ENCODE data around the gene MTX1. TPM values are rescaled to one million over a fixed set of nuclear protein-coding genes. Genes with fewer than 3 reads are reported as not detected.

Gene MTX1
- total and polyA plus RNA-seq, 9 of the 15 experiments (the other 6 are each of a cell fraction or from before 2014, with no cell fraction given) = 29.1 to 98.4 (median 66.9) TPM

DNA sequence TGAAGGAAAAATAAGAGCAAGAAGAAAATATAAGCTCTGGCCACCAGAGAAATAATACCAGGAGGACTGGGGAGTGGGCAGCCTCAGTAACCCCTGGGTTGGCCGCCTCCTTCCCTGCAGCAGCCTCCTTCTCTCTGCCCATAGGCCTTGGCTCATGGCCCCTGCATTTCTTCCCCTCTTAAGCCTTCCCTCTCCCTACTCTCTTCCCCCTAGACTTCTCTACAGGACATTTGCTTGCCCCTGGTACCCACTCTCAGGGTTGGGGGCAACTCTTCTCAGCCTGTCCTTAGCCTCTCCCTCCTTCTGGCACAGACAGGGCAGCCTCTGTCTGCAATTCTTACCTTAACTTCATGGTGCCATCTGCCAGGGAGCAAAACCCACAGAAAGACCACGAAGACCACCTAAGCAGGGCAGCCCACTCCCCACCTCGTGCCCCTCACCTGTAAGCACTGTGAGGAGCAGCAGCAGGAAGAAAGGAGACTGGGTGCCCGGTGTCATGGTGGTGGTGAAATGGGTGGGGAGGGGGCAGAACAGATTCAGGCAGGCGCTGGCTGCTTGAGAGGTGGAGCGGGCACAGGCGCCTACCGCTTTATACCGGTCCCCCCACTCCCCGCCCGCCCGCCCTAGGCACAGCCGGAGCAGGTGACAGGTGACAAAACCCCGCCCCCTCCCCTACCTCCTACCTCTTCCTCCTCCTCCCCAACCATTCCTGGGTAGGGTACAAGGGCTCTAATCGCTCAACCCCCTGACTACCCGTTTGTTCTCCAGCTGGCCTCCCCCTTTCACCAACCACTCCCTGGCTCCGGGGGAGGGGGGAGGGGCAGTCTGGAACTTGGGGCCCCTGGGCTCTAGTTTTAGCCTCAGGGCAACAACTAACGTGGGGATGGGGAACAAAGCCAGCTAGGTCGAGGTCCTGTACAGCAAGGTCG is 15.9 kb upstream of the MTX1 start (continued):
- TF ChIP-seq NR2F6 (CRISPR knock-in tag; IDR thresholded peaks at IDR 0.05) (no peak), NUFIP1 (IDR thresholded peaks at IDR 0.05; ENCODE audit: partially characterized antibody) (no peak), HDGF (IDR thresholded peaks at IDR 0.05) (0 out of 2 replicates have a peak, but pooled peaks have one; percentile 31), ZFP1 (CRISPR knock-in tag; IDR thresholded peaks at IDR 0.05) (no peak), DPF2 (IDR thresholded peaks at IDR 0.05) (0 out of 2 replicates have a peak, but pooled peaks have one; percentile 11), ZNF766 (CRISPR knock-in tag; conservative IDR thresholded peaks at IDR 0.05) (peak; percentile 66; the same call in 1 of the 2 replicates), ZNF778 (CRISPR knock-in tag; IDR thresholded peaks at IDR 0.05) (no peak), DIDO1 (tag; IDR thresholded peaks at IDR 0.05; ENCODE audit: low read depth) (no peak), SREBF1 (IDR thresholded peaks at IDR 0.05; ENCODE audit: borderline replicate concordance, low read depth, low read length) (no peak), ZBTB17 (CRISPR knock-in tag; IDR thresholded peaks at IDR 0.05) (no peak), ZEB2 (IDR thresholded peaks at IDR 0.05) (0 out of 2 replicates have a peak, but pooled peaks have one; percentile 13), CSDE1 (IDR thresholded peaks at IDR 0.05) (no peak), NFRKB (IDR thresholded peaks at IDR 0.05; ENCODE audit: low read depth) (peak; percentile 14), RCOR1 (IDR thresholded peaks at IDR 0.05; ENCODE audit: borderline replicate concordance in 1 of 2, low read depth in 2 of 2, low read length in 2 of 2) (0 out of 4 replicates have a peak, but pooled peaks of 1 of the 2 experiments have one; percentile 1)
- TF ChIP-seq, protein P1, sequence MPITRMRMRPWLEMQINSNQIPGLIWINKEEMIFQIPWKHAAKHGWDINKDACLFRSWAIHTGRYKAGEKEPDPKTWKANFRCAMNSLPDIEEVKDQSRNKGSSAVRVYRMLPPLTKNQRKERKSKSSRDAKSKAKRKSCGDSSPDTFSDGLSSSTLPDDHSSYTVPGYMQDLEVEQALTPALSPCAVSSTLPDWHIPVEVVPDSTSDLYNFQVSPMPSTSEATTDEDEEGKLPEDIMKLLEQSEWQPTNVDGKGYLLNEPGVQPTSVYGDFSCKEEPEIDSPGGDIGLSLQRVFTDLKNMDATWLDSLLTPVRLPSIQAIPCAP (CRISPR knock-in tag; IDR thresholded peaks at IDR 0.05; ENCODE audit: borderline replicate concordance) = no peak
- TF ChIP-seq, protein P2, sequence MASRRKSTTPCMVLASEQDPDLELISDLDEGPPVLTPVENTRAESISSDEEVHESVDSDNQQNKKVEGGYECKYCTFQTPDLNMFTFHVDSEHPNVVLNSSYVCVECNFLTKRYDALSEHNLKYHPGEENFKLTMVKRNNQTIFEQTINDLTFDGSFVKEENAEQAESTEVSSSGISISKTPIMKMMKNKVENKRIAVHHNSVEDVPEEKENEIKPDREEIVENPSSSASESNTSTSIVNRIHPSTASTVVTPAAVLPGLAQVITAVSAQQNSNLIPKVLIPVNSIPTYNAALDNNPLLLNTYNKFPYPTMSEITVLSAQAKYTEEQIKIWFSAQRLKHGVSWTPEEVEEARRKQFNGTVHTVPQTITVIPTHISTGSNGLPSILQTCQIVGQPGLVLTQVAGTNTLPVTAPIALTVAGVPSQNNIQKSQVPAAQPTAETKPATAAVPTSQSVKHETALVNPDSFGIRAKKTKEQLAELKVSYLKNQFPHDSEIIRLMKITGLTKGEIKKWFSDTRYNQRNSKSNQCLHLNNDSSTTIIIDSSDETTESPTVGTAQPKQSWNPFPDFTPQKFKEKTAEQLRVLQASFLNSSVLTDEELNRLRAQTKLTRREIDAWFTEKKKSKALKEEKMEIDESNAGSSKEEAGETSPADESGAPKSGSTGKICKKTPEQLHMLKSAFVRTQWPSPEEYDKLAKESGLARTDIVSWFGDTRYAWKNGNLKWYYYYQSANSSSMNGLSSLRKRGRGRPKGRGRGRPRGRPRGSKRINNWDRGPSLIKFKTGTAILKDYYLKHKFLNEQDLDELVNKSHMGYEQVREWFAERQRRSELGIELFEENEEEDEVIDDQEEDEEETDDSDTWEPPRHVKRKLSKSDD (conservative IDR thresholded peaks at IDR 0.05; ENCODE audit: low read length) = no peak
- TF ChIP-seq, protein P3, sequence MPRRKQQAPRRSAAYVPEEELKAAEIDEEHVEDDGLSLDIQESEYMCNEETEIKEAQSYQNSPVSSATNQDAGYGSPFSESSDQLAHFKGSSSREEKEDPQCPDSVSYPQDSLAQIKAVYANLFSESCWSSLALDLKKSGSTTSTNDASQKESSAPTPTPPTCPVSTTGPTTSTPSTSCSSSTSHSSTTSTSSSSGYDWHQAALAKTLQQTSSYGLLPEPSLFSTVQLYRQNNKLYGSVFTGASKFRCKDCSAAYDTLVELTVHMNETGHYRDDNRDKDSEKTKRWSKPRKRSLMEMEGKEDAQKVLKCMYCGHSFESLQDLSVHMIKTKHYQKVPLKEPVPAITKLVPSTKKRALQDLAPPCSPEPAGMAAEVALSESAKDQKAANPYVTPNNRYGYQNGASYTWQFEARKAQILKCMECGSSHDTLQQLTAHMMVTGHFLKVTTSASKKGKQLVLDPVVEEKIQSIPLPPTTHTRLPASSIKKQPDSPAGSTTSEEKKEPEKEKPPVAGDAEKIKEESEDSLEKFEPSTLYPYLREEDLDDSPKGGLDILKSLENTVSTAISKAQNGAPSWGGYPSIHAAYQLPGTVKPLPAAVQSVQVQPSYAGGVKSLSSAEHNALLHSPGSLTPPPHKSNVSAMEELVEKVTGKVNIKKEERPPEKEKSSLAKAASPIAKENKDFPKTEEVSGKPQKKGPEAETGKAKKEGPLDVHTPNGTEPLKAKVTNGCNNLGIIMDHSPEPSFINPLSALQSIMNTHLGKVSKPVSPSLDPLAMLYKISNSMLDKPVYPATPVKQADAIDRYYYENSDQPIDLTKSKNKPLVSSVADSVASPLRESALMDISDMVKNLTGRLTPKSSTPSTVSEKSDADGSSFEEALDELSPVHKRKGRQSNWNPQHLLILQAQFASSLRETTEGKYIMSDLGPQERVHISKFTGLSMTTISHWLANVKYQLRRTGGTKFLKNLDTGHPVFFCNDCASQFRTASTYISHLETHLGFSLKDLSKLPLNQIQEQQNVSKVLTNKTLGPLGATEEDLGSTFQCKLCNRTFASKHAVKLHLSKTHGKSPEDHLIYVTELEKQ (CRISPR knock-in tag; IDR thresholded peaks at IDR 0.05) = no peak
- TF ChIP-seq, protein P4, sequence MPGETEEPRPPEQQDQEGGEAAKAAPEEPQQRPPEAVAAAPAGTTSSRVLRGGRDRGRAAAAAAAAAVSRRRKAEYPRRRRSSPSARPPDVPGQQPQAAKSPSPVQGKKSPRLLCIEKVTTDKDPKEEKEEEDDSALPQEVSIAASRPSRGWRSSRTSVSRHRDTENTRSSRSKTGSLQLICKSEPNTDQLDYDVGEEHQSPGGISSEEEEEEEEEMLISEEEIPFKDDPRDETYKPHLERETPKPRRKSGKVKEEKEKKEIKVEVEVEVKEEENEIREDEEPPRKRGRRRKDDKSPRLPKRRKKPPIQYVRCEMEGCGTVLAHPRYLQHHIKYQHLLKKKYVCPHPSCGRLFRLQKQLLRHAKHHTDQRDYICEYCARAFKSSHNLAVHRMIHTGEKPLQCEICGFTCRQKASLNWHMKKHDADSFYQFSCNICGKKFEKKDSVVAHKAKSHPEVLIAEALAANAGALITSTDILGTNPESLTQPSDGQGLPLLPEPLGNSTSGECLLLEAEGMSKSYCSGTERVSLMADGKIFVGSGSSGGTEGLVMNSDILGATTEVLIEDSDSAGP (CRISPR knock-in tag; IDR thresholded peaks at IDR 0.05) = no peak
- TF ChIP-seq, protein P5, sequence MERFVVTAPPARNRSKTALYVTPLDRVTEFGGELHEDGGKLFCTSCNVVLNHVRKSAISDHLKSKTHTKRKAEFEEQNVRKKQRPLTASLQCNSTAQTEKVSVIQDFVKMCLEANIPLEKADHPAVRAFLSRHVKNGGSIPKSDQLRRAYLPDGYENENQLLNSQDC (CRISPR knock-in tag; IDR thresholded peaks at IDR 0.05) = no peak

Measured in K562 (cell line).